Ectodermal cell (in vitro differentiated cells): ENCODE measurements around the gene AADACL4.
"Not testable (repeated sequence)": the region's sequence is repeated elsewhere in the genome, so short reads cannot be mapped to it uniquely, and the experiment has no call there.

Experiments used
- H3K27ac ChIP-seq: 2 replicates; pipeline ENCODE4 v1.7.0; 2013; ENCODE audit warnings: mild to moderate bottlenecking, low read depth, low read length; ENCODE audit not compliant: insufficient read depth, poor library complexity, severe bottlenecking
- H3K27me3 ChIP-seq: 2 replicates; pipeline ENCODE4 v1.7.0; 2013; ENCODE audit warnings: mild to moderate bottlenecking, low read length; ENCODE audit not compliant: insufficient read depth, control insufficient read depth, poor library complexity, severe bottlenecking
- H3K36me3 ChIP-seq: one replicate; pipeline ENCODE4 v1.7.0; 2013; ENCODE audit warnings: low read length; ENCODE audit not compliant: control insufficient read depth, insufficient read depth
- H3K4me1 ChIP-seq: one replicate; pipeline ENCODE4 v1.7.0; 2013; ENCODE audit warnings: low read length; ENCODE audit not compliant: control insufficient read depth, insufficient read depth
- H3K4me3 ChIP-seq: 2 replicates; pipeline ENCODE4 v1.7.0; 2013; ENCODE audit warnings: low read depth, low read length, control low read depth; ENCODE audit not compliant: insufficient read depth
- H3K9me3 ChIP-seq: 2 replicates; pipeline ENCODE4 v1.7.0; 2013; ENCODE audit warnings: mild to moderate bottlenecking, low read length, moderate library complexity; ENCODE audit not compliant: control insufficient read depth
- WGBS, 2 experiments: methylation state at CpG; one replicate each; pipeline ENCODE4 v1.1.7; 2013; ENCODE audit warnings: missing lambda C conversion rate in 2 of 2; 5-methylcytosine and 5-hydroxymethylcytosine counted together

Gene AADACL4

GRCh38 chr1:12640958-12641272, 3.0 kb upstream of the AADACL4 start:
- Histone ChIP-seq H3K27ac (no peak overlapping the region), H3K9me3 (peaks cover 5% of the 10 kb centered on the region), H3K4me3 (no peak overlapping the region), H3K27me3 (no peaks in the 10 kb centered on the region), H3K36me3 (no peaks in the 10 kb centered on the region), H3K4me1 (no peaks in the 10 kb centered on the region)

GRCh38 chr1:12643079-12643478, 806 bp upstream of the AADACL4 start:
- Histone ChIP-seq H3K4me1 (no peaks in the 10 kb centered on the region), H3K9me3 (peaks cover 5% of the 10 kb centered on the region), H3K36me3 (no peaks in the 10 kb centered on the region), H3K4me3 (no peak overlapping the region), H3K27ac (no peak overlapping the region), H3K27me3 (no peaks in the 10 kb centered on the region)
- 78 to 88% methylated on average over 1 of the region's 2 CpGs for WGBS, 2 experiments

- Histone ChIP-seq H3K27me3 (no peaks in the 10 kb centered on the region), H3K27ac (no peak overlapping the region), H3K36me3 (no peaks in the 10 kb centered on the region), H3K9me3 (peaks cover under 1% of the 10 kb centered on the region), H3K4me3 (no peak overlapping the region), H3K4me1 (no peaks in the 10 kb centered on the region)
- WGBS, 2 experiments: 95% methylated on average over 2 of the region's 2 CpGs
Observed at GRCh38 chr1:12644237-12644636, 352 bp downstream of the AADACL4 start.

GRCh38 chr1:12644829-12645228, 944 bp downstream of the AADACL4 start:
- Histone ChIP-seq H3K4me3 (no peak overlapping the region), H3K36me3 (no peaks in the 10 kb centered on the region), H3K27ac (no peak overlapping the region), H3K4me1 (no peaks in the 10 kb centered on the region), H3K27me3 (no peaks in the 10 kb centered on the region), H3K9me3 (no peaks in the 10 kb centered on the region)
- 90 to 93% methylated on average over 2 of the region's 2 CpGs for WGBS, 2 experiments

- not testable (repeated sequence) for H3K27ac ChIP-seq, H3K9me3 ChIP-seq, H3K4me3 ChIP-seq, H3K36me3 ChIP-seq, H3K27me3 ChIP-seq, H3K4me1 ChIP-seq
- WGBS, 2 experiments: 89 to 96% methylated on average over 7 to 9 of the region's 9 CpGs
Observed at GRCh38 chr1:12645401-12645800, 1.5 kb downstream of the AADACL4 start.

- Histone ChIP-seq H3K9me3 (no peaks in the 10 kb centered on the region), H3K4me1 (no peaks in the 10 kb centered on the region), H3K27me3 (no peaks in the 10 kb centered on the region), H3K27ac (no peak overlapping the region), H3K4me3 (no peak overlapping the region), H3K36me3 (no peaks in the 10 kb centered on the region)
- 94% methylated on average over 7 of the region's 7 CpGs for WGBS, 2 experiments
Observed at GRCh38 chr1:12648741-12649140, 4.9 kb downstream of the AADACL4 start.

GRCh38 chr1:12649971-12650421, 6.1 kb downstream of the AADACL4 start:
- 97 to 99% methylated on average over 5 of the region's 5 CpGs for WGBS, 2 experiments

GRCh38 chr1:12654004-12654567, 10.2 kb downstream of the AADACL4 start:
- WGBS, 2 experiments: 87 to 93% methylated on average over 4 of the region's 4 CpGs
- H3K4me3 ChIP-seq: no peak overlapping the region

More at GRCh38 chr1:12649971-12650421, 6.1 kb downstream of the AADACL4 start:
- H3K27me3 ChIP-seq: no peaks in the 10 kb centered on the region
- H3K27ac ChIP-seq: no peak overlapping the region
- no peaks in the 10 kb centered on the region for H3K4me1 ChIP-seq
- no peaks in the 10 kb centered on the region for H3K9me3 ChIP-seq
- H3K4me3 ChIP-seq: no peak overlapping the region
- no peaks in the 10 kb centered on the region for H3K36me3 ChIP-seq

GRCh38 chr1:12654657-12655056, 10.8 kb downstream of the AADACL4 start:
- Histone ChIP-seq H3K27ac (no peak overlapping the region), H3K36me3 (no peaks in the 10 kb centered on the region), H3K27me3 (no peaks in the 10 kb centered on the region), H3K4me1 (no peaks in the 10 kb centered on the region), H3K9me3 (no peaks in the 10 kb centered on the region), H3K4me3 (no peak overlapping the region)
- 91 to 92% methylated on average over 8 of the region's 8 CpGs for WGBS, 2 experiments

More at GRCh38 chr1:12654004-12654567, 10.2 kb downstream of the AADACL4 start:
- no peaks in the 10 kb centered on the region for H3K36me3 ChIP-seq
- no peaks in the 10 kb centered on the region for H3K9me3 ChIP-seq
- no peaks in the 10 kb centered on the region for H3K27me3 ChIP-seq
- H3K4me1 ChIP-seq: no peaks in the 10 kb centered on the region
- no peak overlapping the region for H3K27ac ChIP-seq

GRCh38 chr1:12656575-12656974, 12.7 kb downstream of the AADACL4 start:
- no peak overlapping the region for H3K27ac ChIP-seq
- H3K9me3 ChIP-seq: no peaks in the 10 kb centered on the region
- 85 to 90% methylated on average over 4 of the region's 4 CpGs for WGBS, 2 experiments
- H3K36me3 ChIP-seq: no peaks in the 10 kb centered on the region
- H3K4me1 ChIP-seq: no peaks in the 10 kb centered on the region
- no peaks in the 10 kb centered on the region for H3K27me3 ChIP-seq
- no peak overlapping the region for H3K4me3 ChIP-seq
